Naive thymus-derived CD4-positive, alpha-beta T cell (primary cell): ENCODE data around the gene PCBP2. TPM values are rescaled to one million over a fixed set of nuclear protein-coding genes. Genes with fewer than 3 reads are reported as not detected.

Source experiments
- ATAC-seq: fragments of 150-1000 bp; cut with Tn5 transposase; 2 replicates; pipeline ENCODE4 v1.10.0; 2021; ENCODE audit warnings: mild to moderate bottlenecking, moderate library complexity
- CTCF ChIA-PET: fragments of 350-600 bp; sonication (Branson Sonifier 250); formaldehyde crosslinking; loops from one replicate; lab custom pipeline; 2021; ENCODE audit warnings: antibody characterized with exemption; lab: Charles Lee
- POLR2A ChIA-PET: fragments of 350-600 bp; sonication (Branson Sonifier 250); formaldehyde crosslinking; loops from one replicate; lab custom pipeline; 2021; ENCODE audit warnings: antibody characterized with exemption, inconsistent platforms; lab: Charles Lee
- DNase-seq, 9 donors: peaks; one replicate each; pipeline versions ENCODE4 v3.0.0 to v3.0.0-alpha.2; 2020 to 2022; ENCODE audit warnings: mixed read lengths in 1 of 9
- H3K27ac ChIP-seq: one replicate; pipeline ENCODE4 v1.7.0; 2013; ENCODE audit warnings: mild to moderate bottlenecking, low read depth, low read length, moderate library complexity
- H3K27me3 ChIP-seq, 2 donors: one replicate each; pipeline ENCODE4 v1.7.0; 2013; ENCODE audit warnings: low read length in 2 of 2, mild to moderate bottlenecking in 2 of 2, moderate library complexity in 2 of 2; ENCODE audit not compliant: control insufficient read depth in 2 of 2, insufficient read depth in 2 of 2
- H3K36me3 ChIP-seq, 3 experiments: 1 replicate in 2 of 3; 2 replicates in 1 of 3; pipeline ENCODE4 v1.7.0; 2013; ENCODE audit warnings: low read length in 3 of 3, mild to moderate bottlenecking in 3 of 3, moderate library complexity in 1 of 3; ENCODE audit not compliant: insufficient read depth in 3 of 3, control insufficient read depth in 2 of 3
- H3K4me1 ChIP-seq, 2 donors: one replicate each; pipeline ENCODE4 v1.7.0; 2013; ENCODE audit warnings: low read length in 2 of 2, mild to moderate bottlenecking in 2 of 2, moderate library complexity in 1 of 2; ENCODE audit not compliant: control insufficient read depth in 2 of 2, insufficient read depth in 2 of 2
- H3K4me3 ChIP-seq: 2 replicates; pipeline ENCODE4 v1.7.0; 2013; ENCODE audit warnings: mild to moderate bottlenecking, low read length
- H3K9me3 ChIP-seq, 3 experiments: 1 replicate in 2 of 3; 2 replicates in 1 of 3; pipeline ENCODE4 v1.7.0; 2013; ENCODE audit warnings: low read length in 3 of 3; ENCODE audit not compliant: control insufficient read depth in 2 of 3
- H3K27ac Mint-ChIP-seq, 9 donors: one replicate each; pipeline ENCODE4 v1.8.0; 2020 to 2022; ENCODE audit warnings: mixed read lengths in 9 of 9, mild to moderate bottlenecking in 8 of 9, moderate library complexity in 5 of 9, inconsistent platforms in 2 of 9
- H3K27me3 Mint-ChIP-seq, 5 donors: one replicate each; pipeline ENCODE4 v1.8.0; 2021 to 2022; ENCODE audit warnings: mixed read lengths in 5 of 5, mild to moderate bottlenecking in 1 of 5
- H3K36me3 Mint-ChIP-seq, 5 donors: one replicate each; pipeline ENCODE4 v1.8.0; 2020 to 2022; ENCODE audit warnings: mixed read lengths in 5 of 5, mild to moderate bottlenecking in 3 of 5, inconsistent platforms in 1 of 5
- H3K4me1 Mint-ChIP-seq, 7 donors: one replicate each; pipeline ENCODE4 v1.8.0; 2020 to 2022; ENCODE audit warnings: mixed read lengths in 7 of 7, mild to moderate bottlenecking in 3 of 7, inconsistent platforms in 1 of 7
- H3K4me3 Mint-ChIP-seq, 10 donors: one replicate each; pipeline ENCODE4 v1.8.0; 2020 to 2022; ENCODE audit warnings: mild to moderate bottlenecking in 10 of 10, mixed read lengths in 10 of 10, moderate library complexity in 6 of 10, inconsistent platforms in 2 of 10
- H3K9me3 Mint-ChIP-seq, 11 donors: one replicate each; pipeline ENCODE4 v1.8.0; 2020 to 2022; ENCODE audit warnings: mixed read lengths in 11 of 11, mild to moderate bottlenecking in 4 of 11, inconsistent platforms in 1 of 11, moderate library complexity in 1 of 11
- intact Hi-C, 2 donors: fragments of 100-400 bp; cut with micrococcal nuclease; formaldehyde crosslinking; loops; one replicate each; pipeline ENCODE4 v1.15.1; 2023
- polyA plus RNA-seq, 2 donors: library from polyadenylated mRNA; unstranded; fragments of 300-500 nt; fragmentation: Illumina TruSeq; gene quantifications; one replicate each; pipeline ENCODE4 v1.2.3, GENCODE V29; 2021
- total RNA-seq, 6 experiments: library from RNA in 5 of 6; stranded (reverse) in 5 of 6; gene quantifications; 1 replicate in 5 of 6; 2 replicates in 1 of 6; pipeline ENCODE4 v1.2.3 and lab custom pipeline; 2021 to 2026

Gene PCBP2
- total and polyA plus RNA-seq, 7 experiments from 2014 or later = 148 to 1,110 (median 912) TPM

DNA sequence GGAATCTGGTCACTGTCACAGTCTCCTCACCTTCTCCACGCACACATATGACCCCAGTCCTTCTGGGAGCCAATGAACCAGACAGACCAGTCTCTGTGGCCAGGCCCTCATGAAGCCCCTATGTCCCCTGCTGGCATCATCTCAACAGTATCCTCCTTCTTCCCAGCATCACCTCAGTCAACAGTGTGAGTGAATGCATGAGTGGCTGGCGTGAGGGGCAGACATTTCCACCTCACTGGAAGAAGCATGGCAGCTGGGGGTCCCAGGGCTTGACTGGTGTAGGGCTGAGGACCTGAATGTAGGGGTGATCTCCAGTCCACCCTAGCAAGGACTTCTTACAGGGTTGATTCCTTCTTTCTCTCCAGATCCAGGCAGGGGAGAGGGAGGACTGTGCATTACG lies 45.6 kb downstream of the PCBP2 start:
- Mint-ChIP-seq H3K27ac (peak overlapping the region in 5 of 9 donors; percentile 54 to 99 (median 75)), H3K9me3 (peaks cover 0 to 2% (median 0%) of the 10 kb centered on the region in 11 donors), H3K27me3 (no peaks in the 10 kb centered on the region), H3K36me3 (peaks cover 0 to 5% (median 0%) of the 10 kb centered on the region in 5 donors), H3K4me1 (peaks cover 28 to 69% (median 61%) of the 10 kb centered on the region in 7 donors), H3K4me3 (peak overlapping the region in 8 of 10 donors; percentile 27 to 96 (median 88))
- DNase-seq = no peak
- ChIA-PET CTCF (interaction anchor here (0.7 to 1.5 kb wide), 2 partner anchors 16 to 176 kb away, joined by 3 read pairs; partner anchors contain the start of gene AAAS), POLR2A (interaction anchor here (0.5 to 5.9 kb wide), 6 partner anchors 11 to 777 kb away, joined by 3 to 47 read pairs (median 4); partner anchors contain the start of gene AAAS)
- Histone ChIP-seq H3K9me3 (no peaks in the 10 kb centered on the region), H3K27ac (no peak overlapping the region), H3K36me3 (no peaks in the 10 kb centered on the region), H3K4me1 (peaks cover 37 to 39% of the 10 kb centered on the region in 2 donors), H3K27me3 (no peaks in the 10 kb centered on the region), H3K4me3 (no peak overlapping the region)
- no peak for ATAC-seq
- intact Hi-C loops = no loop called here

- POLR2A ChIA-PET = interaction anchor here (0.5 to 5.9 kb wide), 8 partner anchors 10 to 777 kb away, joined by 3 to 47 read pairs (median 5); partner anchors contain the start of genes AAAS and PRR13
- H3K27ac ChIP-seq = no peak overlapping the region
- H3K9me3 ChIP-seq = no peaks in the 10 kb centered on the region
- CTCF ChIA-PET = interaction anchor here (0.6 to 1.6 kb wide), 6 partner anchors 11 to 176 kb away, joined by 3 to 7 read pairs (median 3); partner anchors contain the start of gene AAAS
- DNase-seq (no peak), ATAC-seq (no peak)
- H3K9me3 Mint-ChIP-seq = peaks cover 0 to 2% (median 0%) of the 10 kb centered on the region in 11 donors
- H3K4me3 Mint-ChIP-seq = peak overlapping the region; percentile 73 to 96 (median 88)
- peak overlapping the region; percentile 73 to 99 (median 91) for H3K27ac Mint-ChIP-seq
- H3K4me3 ChIP-seq = peak overlapping the region; percentile 60
- H3K36me3 Mint-ChIP-seq = peaks cover 0 to 5% (median 0%) of the 10 kb centered on the region in 5 donors
- peaks cover 27 to 70% (median 58%) of the 10 kb centered on the region in 7 donors for H3K4me1 Mint-ChIP-seq
- H3K27me3 ChIP-seq = no peaks in the 10 kb centered on the region
- H3K4me1 ChIP-seq = peaks cover 37 to 38% of the 10 kb centered on the region in 2 donors
- H3K36me3 ChIP-seq = peaks cover 0 to under 1% (median 0%) of the 10 kb centered on the region in 3 experiments
- H3K27me3 Mint-ChIP-seq = no peaks in the 10 kb centered on the region
- intact Hi-C loops = no loop called here
Observed at GRCh38 chr12:53498235-53498630, 46.3 kb downstream of the PCBP2 start.

GRCh38 chr12:53499266-53500141 lies 47.6 kb downstream of the PCBP2 start, which contains the start of gene MAP3K12:
TSS of gene MAP3K12 (minus strand) at chr12:53499458. CDS start at chr12:53487391, 12,067 bp downstream.
- H3K27ac Mint-ChIP-seq = peak within 1 kb of the TSS; percentile 87 to 100 (median 97)
- no peak for ATAC-seq
- peak within 1 kb of the TSS; percentile 86 to 96 (median 92) for H3K4me3 Mint-ChIP-seq
- Histone ChIP-seq H3K36me3 (peaks cover 0 to 14% (median 0%) of the 10 kb centered on the region in 3 experiments), H3K4me3 (peak within 1 kb of the TSS; percentile 84), H3K4me1 (peaks cover 27% of the 10 kb centered on the region in 2 donors), H3K27me3 (no peaks in the 10 kb centered on the region), H3K9me3 (no peaks in the 10 kb centered on the region), H3K27ac (peak within 1 kb of the TSS; percentile 98)
- H3K27me3 Mint-ChIP-seq = no peaks in the 10 kb centered on the region
- POLR2A ChIA-PET = interaction anchor here (0.6 to 5.9 kb wide), 16 partner anchors 8 to 340 kb away, joined by 3 to 47 read pairs (median 6); partner anchors contain the start of genes PFDN5, PRR13 and SP1
- intact Hi-C loops = loop anchor here (1.0 to 10.0 kb wide), 13 partner anchors 9 to 781 kb away; partner anchors contain the start of genes AAAS (in 1 of the 2), ATF7 (in 1 of the 2), ATP5MC2 (in 1 of the 2) and CALCOCO1 (in 1 of the 2)
- peaks cover 0 to 5% (median 0%) of the 10 kb centered on the region in 5 donors for H3K36me3 Mint-ChIP-seq
- CTCF ChIA-PET = interaction anchor here (0.9 to 1.6 kb wide), 4 partner anchors 9 to 48 kb away, joined by 3 to 8 read pairs (median 6); no protein-coding TSS in a partner anchor
- peak; percentile 43 to 77 (median 61) for DNase-seq
- H3K4me1 Mint-ChIP-seq = peaks cover 15 to 61% (median 46%) of the 10 kb centered on the region in 7 donors
- no peaks in the 10 kb centered on the region for H3K9me3 Mint-ChIP-seq

DNA sequence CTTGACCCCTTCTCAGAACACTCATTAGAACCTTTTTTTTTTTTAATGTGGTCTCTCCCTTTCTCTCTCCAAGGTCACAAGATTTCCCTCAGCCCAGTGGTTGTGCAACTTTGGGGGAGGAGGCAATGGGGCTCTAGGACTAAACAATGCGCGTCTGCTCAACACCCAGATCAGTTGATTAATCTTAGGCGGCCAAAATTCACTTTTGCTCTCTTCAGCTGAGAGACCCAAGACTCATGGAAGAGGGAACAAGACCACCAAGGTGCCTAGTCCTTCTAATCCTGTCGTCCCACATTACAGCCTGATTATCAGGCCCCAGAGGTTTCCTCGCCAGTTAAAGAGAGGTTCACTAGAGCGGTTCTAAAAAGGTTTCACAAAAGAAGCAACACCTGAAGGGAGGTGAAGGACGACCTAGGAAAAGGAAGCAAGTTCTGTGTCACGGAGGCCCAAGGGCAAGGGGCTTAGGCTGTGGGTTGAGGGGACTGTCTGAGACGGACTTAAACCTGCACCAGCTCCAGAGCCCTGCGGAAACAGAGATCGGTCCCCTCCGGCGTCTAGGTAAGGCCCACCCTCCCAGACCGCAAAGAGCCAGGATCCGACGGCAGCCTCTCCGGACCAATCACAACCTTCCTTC lies 48.4 kb downstream of the PCBP2 start:
- no peaks in the 10 kb centered on the region for H3K27me3 ChIP-seq
- peak overlapping the region; percentile 84 for H3K4me3 ChIP-seq
- H3K27ac Mint-ChIP-seq = peak overlapping the region; percentile 87 to 100 (median 97)
- H3K27me3 Mint-ChIP-seq = no peaks in the 10 kb centered on the region
- ChIA-PET CTCF (interaction anchor here (0.9 to 1.6 kb wide), 10 partner anchors 8 to 454 kb away, joined by 3 to 8 read pairs (median 4); partner anchors contain the start of gene SP1), POLR2A (interaction anchor here (0.7 to 5.9 kb wide), 34 partner anchors 8 to 781 kb away, joined by 3 to 47 read pairs (median 6); partner anchors contain the start of genes AAAS, ATF7, ATP5MC2 and CBX5)
- intact Hi-C loops = loop anchor here (1.0 to 10.0 kb wide), 13 partner anchors 8 to 780 kb away; partner anchors contain the start of genes AAAS (in 1 of the 2), ATF7 (in 1 of the 2), ATP5MC2 (in 1 of the 2) and CALCOCO1 (in 1 of the 2)
- ATAC-seq (no peak), DNase-seq (peak in 2 of 9 donors; percentile 42 to 88)
- peak overlapping the region; percentile 86 to 96 (median 92) for H3K4me3 Mint-ChIP-seq
- H3K36me3 ChIP-seq = peaks cover 0 to 21% (median 0%) of the 10 kb centered on the region in 3 experiments
- no peaks in the 10 kb centered on the region for H3K9me3 ChIP-seq
- peak overlapping the region; percentile 98 for H3K27ac ChIP-seq
- peaks cover 24 to 27% of the 10 kb centered on the region in 2 donors for H3K4me1 ChIP-seq
- peaks cover 15 to 60% (median 46%) of the 10 kb centered on the region in 7 donors for H3K4me1 Mint-ChIP-seq
- peaks cover 0 to 1% (median 0%) of the 10 kb centered on the region in 11 donors for H3K9me3 Mint-ChIP-seq
- H3K36me3 Mint-ChIP-seq = peaks cover 0 to 8% (median 0%) of the 10 kb centered on the region in 5 donors

- Histone ChIP-seq H3K27me3 (no peaks in the 10 kb centered on the region), H3K36me3 (peaks cover 0 to 28% (median 0%) of the 10 kb centered on the region in 3 experiments), H3K4me1 (peaks cover 24 to 27% of the 10 kb centered on the region in 2 donors), H3K27ac (peak within 1 kb of the TSS; percentile 98), H3K4me3 (peak within 1 kb of the TSS; percentile 84), H3K9me3 (no peaks in the 10 kb centered on the region)
- H3K27ac Mint-ChIP-seq = peak within 1 kb of the TSS; percentile 87 to 100 (median 97)
- peaks cover 15 to 56% (median 43%) of the 10 kb centered on the region in 7 donors for H3K4me1 Mint-ChIP-seq
- H3K9me3 Mint-ChIP-seq = peaks cover 0 to 1% (median 0%) of the 10 kb centered on the region in 11 donors
- DNase-seq = peak; percentile 87 to 99 (median 98)
- H3K27me3 Mint-ChIP-seq = no peaks in the 10 kb centered on the region
- POLR2A ChIA-PET = interaction anchor here (0.6 to 5.9 kb wide), 38 partner anchors 8 to 780 kb away, joined by 3 to 47 read pairs (median 5); partner anchors contain the start of genes AAAS, ATF7, ATP5MC2 and CBX5
- peaks cover 0 to 14% (median 0%) of the 10 kb centered on the region in 5 donors for H3K36me3 Mint-ChIP-seq
- CTCF ChIA-PET = interaction anchor here (0.6 to 1.6 kb wide), 10 partner anchors 8 to 455 kb away, joined by 3 to 8 read pairs (median 4); partner anchors contain the start of gene SP1
- ATAC-seq = peak; percentile 87
- intact Hi-C loops = loop anchor here (1.0 to 10.0 kb wide), 20 partner anchors 7 to 779 kb away; partner anchors contain the start of genes AAAS (in 2 of the 2), ATF7 (in 2 of the 2), CALCOCO1 (in 2 of the 2) and CSAD (in 2 of the 2)
- peak within 1 kb of the TSS; percentile 86 to 96 (median 92) for H3K4me3 Mint-ChIP-seq
Observed at GRCh38 chr12:53500776-53501614, 49.1 kb downstream of the PCBP2 start, which contains the start of gene TARBP2. TSS of gene TARBP2 (plus strand) at chr12:53501283. CDS start at chr12:53501409, 126 bp downstream.
